Measurements from ENCODE around the gene CCBE1. TPM values are rescaled to one million over a fixed set of nuclear protein-coding genes. Genes with fewer than 3 reads are reported as not detected.

Gene CCBE1
- total and polyA plus RNA-seq, 12 donors, result 4.8 to 56.8 (median 26.4) TPM

DNA sequence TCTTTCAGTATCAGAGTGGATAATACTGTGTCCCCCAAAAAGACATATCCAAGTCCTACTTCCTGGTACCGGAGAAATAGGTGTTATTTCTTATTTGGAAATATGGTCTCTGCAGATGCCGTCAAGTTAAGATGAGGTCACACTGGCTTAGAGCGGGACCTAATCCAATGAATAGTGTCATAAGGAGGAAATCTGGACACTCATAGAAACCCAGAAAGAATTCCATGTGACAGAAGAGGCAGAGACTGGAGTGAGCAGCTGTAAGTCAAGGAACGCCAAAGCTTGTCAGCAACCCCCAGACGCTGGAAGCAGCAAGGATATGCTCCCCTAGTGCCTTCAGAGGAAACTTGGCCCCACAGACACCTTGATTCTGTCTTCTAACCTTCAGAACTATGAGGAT is 69.8 kb downstream of the CCBE1 start:
- no peaks in the 10 kb centered on the region for H3K9me3 ChIP-seq (replicated peaks in 1 of 3)
- H3K36me3 ChIP-seq (replicated peaks in 1 of 2), result no peaks in the 10 kb centered on the region
- TF ChIP-seq POLR2A (IDR thresholded peaks at IDR 0.05), result no peak
- TF ChIP-seq, protein P1, sequence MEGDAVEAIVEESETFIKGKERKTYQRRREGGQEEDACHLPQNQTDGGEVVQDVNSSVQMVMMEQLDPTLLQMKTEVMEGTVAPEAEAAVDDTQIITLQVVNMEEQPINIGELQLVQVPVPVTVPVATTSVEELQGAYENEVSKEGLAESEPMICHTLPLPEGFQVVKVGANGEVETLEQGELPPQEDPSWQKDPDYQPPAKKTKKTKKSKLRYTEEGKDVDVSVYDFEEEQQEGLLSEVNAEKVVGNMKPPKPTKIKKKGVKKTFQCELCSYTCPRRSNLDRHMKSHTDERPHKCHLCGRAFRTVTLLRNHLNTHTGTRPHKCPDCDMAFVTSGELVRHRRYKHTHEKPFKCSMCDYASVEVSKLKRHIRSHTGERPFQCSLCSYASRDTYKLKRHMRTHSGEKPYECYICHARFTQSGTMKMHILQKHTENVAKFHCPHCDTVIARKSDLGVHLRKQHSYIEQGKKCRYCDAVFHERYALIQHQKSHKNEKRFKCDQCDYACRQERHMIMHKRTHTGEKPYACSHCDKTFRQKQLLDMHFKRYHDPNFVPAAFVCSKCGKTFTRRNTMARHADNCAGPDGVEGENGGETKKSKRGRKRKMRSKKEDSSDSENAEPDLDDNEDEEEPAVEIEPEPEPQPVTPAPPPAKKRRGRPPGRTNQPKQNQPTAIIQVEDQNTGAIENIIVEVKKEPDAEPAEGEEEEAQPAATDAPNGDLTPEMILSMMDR (IDR thresholded peaks at IDR 0.05), result no peak
- H3K4me1 ChIP-seq (replicated peaks in 1 of 2), result peaks cover 18 to 20% of the 10 kb centered on the region in 2 donors
- H3K4me3 ChIP-seq, result no peak overlapping the region
- WGBS, 4 donors, result 84 to 96% (median 91%) methylated on average over 5 of the region's 5 CpGs
- no peak overlapping the region for H3K27ac ChIP-seq
- no peaks in the 10 kb centered on the region for H3K27me3 ChIP-seq
- intact Hi-C loops (cut with DNase I), result loop anchor here in 1 of 2 donors (10.0 kb wide), 3 partner anchors 67 to 197 kb away; partner anchors contain the start of gene CCBE1
- DNase-seq, result no peak

DNA sequence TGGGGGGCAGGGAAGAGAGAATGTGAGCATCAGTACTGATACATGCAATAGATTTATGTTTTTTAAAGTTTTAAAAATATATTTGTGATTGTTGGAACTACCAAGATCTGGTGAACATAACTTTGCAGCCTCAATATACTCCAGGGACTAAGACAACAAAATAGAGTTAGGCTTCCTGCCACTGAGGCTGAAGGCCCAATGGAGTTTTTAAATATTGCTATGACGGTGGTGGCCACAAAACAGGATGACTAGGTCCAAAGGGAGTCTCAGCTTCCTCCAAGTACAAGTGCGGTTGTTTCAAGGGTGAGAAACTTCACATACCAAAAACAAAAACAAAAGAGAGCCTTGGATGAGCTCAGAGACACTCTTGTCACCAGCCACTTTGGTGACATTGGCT is 72.9 kb downstream of the CCBE1 start:
- H3K4me1 ChIP-seq (replicated peaks in 1 of 2), result peaks cover 18 to 20% of the 10 kb centered on the region in 2 donors
- intact Hi-C loops (cut with DNase I), result loop anchor here in 1 of 2 donors (10.0 kb wide), 3 partner anchors 70 to 200 kb away; partner anchors contain the start of gene CCBE1
- H3K9me3 ChIP-seq (replicated peaks in 1 of 3), result no peaks in the 10 kb centered on the region
- no peak for DNase-seq
- H3K36me3 ChIP-seq (replicated peaks in 1 of 2), result no peaks in the 10 kb centered on the region
- no peak for TF ChIP-seq POLR2A (IDR thresholded peaks at IDR 0.05)
- TF ChIP-seq, protein P1 (IDR thresholded peaks at IDR 0.05), result no peak
- WGBS, 4 donors, result 51 to 75% (median 61%) methylated on average over 2 of the region's 2 CpGs
- H3K27ac ChIP-seq, result peak overlapping the region in 4 of 5 donors; percentile 61 to 78 (median 66)
- H3K27me3 ChIP-seq, result no peaks in the 10 kb centered on the region
- no peak overlapping the region for H3K4me3 ChIP-seq

DNA sequence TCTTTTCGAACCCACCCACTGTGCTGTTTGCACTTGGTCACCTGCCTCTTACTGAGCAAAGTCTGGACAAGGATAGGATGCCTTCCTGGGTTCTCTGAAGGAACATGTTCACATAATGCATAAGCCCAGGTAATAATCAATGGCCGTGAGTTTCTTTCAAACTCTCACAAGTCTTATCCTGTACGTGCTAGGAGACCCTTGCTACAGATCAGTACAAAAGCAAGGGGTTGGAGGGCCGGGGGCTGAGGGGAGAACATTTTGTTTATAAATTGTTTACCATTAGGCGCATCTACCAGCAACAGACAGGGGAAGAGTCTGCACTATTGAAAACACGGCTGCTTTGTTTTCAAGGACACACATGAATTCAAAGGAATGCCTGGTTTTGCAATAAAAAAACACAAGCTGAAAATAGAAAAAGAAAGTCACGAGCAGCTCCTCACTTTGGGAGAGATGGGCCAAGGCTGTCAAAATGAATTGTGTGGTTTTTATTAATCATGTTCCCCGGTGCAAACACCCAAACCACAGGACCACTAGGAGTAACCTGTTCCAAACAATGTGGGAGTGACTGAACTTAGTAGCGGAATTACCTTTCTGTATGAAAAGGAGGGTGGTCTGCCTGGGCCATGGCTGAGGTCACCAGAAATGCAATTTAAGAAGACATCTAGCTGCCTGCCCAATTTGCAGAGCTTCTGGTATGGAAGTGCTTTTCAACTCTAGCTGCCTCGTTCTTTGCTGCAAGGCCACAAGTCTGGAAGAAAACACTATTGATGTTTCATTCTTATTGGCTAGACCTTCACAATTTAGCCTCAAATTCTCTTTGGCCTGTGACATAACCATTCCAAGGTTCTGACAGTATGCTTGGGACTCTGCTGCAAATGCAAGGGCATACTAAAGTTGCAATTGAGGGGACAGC is 73.5 kb downstream of the CCBE1 start:
- peak in 1 of 2 donors; percentile 32 for TF ChIP-seq POLR2A (IDR thresholded peaks at IDR 0.05)
- TF ChIP-seq, protein P1 (IDR thresholded peaks at IDR 0.05), result peak in 1 of 6 experiments; percentile 24
- H3K4me1 ChIP-seq (replicated peaks in 1 of 2), result peaks cover 18 to 20% of the 10 kb centered on the region in 2 donors
- no peaks in the 10 kb centered on the region for H3K27me3 ChIP-seq
- H3K27ac ChIP-seq, result peak overlapping the region; percentile 4 to 78 (median 63)
- H3K36me3 ChIP-seq (replicated peaks in 1 of 2), result no peaks in the 10 kb centered on the region
- 26 to 33% (median 29%) methylated on average over 10 of the region's 10 CpGs for WGBS, 4 donors
- H3K9me3 ChIP-seq (replicated peaks in 1 of 3), result no peaks in the 10 kb centered on the region
- DNase-seq, result peak in 6 of 7 donors; percentile 47 to 67 (median 50)
- peak overlapping the region in 1 of 4 donors; percentile 8 for H3K4me3 ChIP-seq
- intact Hi-C loops (cut with DNase I), result loop anchor here in 1 of 2 donors (10.0 kb wide), 3 partner anchors 71 to 201 kb away; partner anchors contain the start of gene CCBE1

DNA sequence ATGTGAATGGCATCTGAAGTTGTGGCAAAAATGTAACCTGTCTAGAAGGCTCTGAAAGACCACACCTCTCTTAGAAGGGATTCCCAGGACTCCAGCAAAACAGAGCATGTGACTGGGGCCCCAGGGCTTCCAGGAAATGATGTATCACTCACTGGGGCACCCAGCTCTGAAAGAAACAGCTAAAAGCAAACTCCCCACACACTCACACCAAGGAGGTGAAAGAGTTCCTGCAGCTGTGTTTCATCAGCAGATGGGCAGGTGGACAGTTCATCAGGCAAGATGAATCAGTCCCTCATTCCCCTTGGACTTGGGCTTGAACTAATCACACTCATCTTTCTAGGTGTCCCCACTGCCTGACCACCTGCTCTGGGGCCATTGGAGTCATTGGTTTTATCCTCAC is 76.2 kb downstream of the CCBE1 start:
- TF ChIP-seq, protein P1 (IDR thresholded peaks at IDR 0.05), result no peak
- no peak for TF ChIP-seq POLR2A (IDR thresholded peaks at IDR 0.05)
- no peak for DNase-seq
- Histone ChIP-seq H3K4me1 (replicated peaks in 1 of 2) (peaks cover 25 to 32% of the 10 kb centered on the region in 2 donors), H3K36me3 (replicated peaks in 1 of 2) (no peaks in the 10 kb centered on the region), H3K9me3 (replicated peaks in 1 of 3) (no peaks in the 10 kb centered on the region), H3K4me3 (no peak overlapping the region), H3K27me3 (no peaks in the 10 kb centered on the region), H3K27ac (no peak overlapping the region)
- intact Hi-C loops (cut with DNase I), result loop anchor here in 1 of 2 donors (10.0 kb wide), 3 partner anchors 74 to 204 kb away; partner anchors contain the start of gene CCBE1

Measured in adrenal gland (tissue), 12 donors.